GM21423 (cell line): ENCODE data around the gene MTF2.
"Not testable (repeated sequence)": the region's sequence is repeated elsewhere in the genome, so short reads cannot be mapped to it uniquely, and the experiment has no call there.

Experiments
- ATAC-seq: cut with Tn5 transposase; IDR thresholded peaks from one replicate; pipeline ENCODE4 v1.9.1; 2021; ENCODE audit warnings: mild to moderate bottlenecking, moderate library complexity; ENCODE audit not compliant: unreplicated experiment

Gene MTF2

GRCh38 chr1:93078986-93079654 lies at the start of gene MTF2:
Gene MTF2, plus strand, starts transcription at chr1:93079283. Its CDS starts 244 bp downstream, at chr1:93079527.
- ATAC-seq, result peak; percentile 76

DNA sequence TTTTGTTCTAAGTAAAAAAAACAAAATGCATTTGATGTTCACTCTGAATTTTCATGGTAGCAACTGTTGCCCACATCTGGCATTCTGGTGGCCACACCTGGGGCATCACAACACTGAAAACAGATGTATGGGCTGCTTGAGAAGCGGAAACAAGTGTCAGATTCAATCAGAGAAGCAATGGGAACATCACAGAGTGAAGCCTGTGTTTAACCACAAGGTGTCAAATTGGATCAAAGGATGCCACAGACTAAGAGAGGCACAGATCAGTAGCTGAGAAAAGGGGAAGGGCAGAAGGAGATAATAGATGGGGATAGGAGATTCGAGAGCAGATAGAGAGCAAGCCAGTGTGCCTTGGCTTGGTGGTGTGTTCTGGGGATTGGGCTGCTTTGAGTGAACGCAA lies 49.8 kb upstream of the MTF2 start:
- ATAC-seq, result no peak

DNA sequence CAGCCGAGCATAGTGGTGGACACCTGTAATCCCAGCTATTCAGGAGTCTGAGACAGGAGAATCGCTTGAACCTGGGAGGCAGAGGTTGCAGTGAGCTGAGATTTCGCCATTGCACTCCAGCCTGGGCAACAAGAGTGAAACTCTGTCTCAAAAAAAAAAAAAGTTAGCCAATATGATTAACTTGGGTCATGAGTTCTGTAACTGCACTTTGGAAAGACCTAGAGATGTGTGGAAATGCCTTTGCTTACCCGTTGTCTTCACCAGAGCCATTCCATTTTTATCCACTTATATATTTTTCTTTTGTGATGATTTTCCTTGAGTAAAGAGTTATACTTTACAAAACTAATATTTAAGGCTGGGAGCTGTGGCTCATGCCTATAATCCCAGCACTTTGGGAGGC lies 48.9 kb upstream of the MTF2 start:
- not testable (repeated sequence) for ATAC-seq

DNA sequence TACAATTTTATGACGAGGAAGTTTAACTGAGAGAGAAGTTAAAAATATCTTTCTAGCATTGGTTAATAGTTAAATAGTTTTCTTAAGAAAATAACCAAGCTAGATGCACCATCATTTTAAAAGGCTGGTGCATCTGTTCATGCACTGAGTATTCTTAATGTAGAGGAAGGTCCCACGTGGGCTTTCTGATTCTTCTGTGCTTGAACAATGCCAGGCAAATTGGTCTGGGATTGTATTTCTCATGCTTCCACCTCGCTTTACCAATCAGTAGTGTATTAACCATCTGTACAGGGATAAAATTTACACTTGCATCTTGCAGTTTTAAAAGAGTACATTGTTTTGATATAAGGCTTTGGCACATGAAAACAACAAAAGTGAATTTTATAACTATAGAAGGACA lies 47.4 kb upstream of the MTF2 start:
- no peak for ATAC-seq

- no peak for ATAC-seq
These were observed 46.1 kb upstream of the MTF2 start for GRCh38 chr1:93033029-93033428.

DNA sequence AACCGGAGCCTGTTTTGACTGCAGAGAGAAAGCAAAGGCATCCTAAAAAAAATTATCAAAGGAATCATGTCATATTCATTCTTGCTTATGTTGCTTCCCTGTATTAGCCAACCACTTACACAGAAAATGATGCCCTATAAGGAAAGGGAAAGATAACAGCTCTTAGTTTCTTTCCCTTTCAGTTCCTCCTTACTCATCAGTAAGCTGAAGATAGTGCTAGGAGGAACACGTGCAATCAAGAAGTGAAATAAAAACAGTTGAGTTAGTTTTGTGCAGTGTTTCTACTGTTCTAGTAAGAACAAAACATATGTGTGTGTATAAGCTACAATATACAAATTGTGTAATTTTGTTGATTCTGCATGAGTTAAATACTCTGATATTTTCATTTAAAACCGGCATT lies 45.3 kb upstream of the MTF2 start:
- peak; percentile 88 for ATAC-seq

- ATAC-seq, result no peak
These were observed 44.7 kb upstream of the MTF2 start for GRCh38 chr1:93034397-93034796.

DNA sequence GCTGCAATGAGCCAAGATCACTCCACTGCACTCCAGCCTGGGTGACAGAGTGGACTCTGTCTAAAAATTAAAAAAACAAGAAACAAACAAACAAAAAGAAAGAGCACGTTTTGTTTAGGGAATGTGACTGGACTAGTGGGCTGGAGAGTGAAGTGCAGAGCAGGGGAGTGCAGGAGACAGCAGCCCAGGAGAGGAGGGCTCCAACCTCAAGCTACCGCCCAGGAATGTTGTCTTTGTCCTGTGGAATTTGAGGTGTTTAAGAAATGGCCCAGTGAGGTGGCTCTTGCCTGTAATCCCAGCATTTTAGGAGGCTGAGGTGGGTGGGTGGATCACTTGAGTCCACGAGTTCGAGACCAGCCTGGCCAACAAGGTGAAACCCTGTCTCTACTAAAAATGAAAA lies 42.4 kb upstream of the MTF2 start:
- no peak for ATAC-seq

DNA sequence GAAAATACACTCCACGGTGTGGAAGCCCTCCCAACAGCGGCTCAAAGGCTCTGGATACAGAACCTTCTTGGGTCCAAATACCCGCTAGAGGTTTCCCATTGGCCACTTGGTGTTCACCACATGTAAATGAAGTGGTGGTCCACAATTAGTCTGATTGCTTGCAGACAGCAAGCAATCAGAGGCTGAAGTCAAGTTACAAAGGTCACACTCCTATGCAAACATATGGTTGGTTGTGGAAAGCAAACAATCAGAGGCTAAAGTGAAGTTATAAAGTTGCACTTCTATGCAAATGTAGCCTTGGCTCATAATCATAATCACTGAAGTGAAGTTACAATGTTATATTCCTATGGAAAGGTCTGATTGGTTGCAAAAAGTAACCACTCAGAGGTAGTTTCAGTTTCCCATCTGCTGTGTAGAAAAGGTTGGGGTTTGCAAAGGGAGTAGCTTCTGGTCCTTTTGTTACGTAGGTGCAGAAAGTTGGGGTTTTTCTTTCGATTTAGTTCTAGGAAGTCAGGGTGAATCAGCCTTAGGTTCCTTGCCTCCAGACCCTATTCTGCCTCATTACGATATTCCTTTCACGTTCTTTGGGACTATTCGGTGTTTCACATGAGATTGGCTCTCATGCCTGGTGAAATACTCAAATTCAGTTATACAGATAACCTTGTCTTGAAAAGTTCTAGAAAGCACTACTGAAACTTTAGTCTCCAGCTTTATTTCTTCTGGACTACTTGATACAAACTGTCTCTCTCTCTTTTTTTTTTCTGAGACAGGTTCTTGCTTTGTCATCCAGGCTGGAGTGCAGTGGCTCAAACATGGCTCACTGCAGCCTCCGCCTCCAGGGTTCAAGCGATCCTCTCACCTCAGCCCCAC lies 36.7 kb upstream of the MTF2 start:
- peak; percentile 96 for ATAC-seq

DNA sequence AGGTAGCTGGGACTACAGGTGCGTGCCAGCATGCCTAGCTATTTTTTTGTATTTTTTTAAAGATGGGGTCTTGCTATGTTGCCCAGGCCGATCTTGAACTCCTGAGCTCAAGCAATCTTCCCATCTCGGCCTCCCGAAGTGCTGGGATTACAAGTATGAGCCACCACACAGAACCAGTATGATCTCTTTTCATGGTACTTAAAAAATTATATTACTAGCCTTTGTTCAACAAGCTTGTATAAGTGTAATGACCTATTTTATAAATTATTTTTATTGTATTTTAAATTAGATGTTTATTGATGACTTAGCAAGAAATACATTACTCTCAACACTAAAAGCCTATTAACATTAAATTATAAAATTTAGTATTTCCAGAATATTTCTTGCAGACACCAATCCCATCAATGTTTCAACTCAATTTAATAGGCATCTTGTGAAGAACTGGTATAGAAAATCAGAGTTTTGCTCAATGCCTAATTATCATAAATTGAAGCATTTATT lies 36.0 kb upstream of the MTF2 start:
- ATAC-seq, result no peak

DNA sequence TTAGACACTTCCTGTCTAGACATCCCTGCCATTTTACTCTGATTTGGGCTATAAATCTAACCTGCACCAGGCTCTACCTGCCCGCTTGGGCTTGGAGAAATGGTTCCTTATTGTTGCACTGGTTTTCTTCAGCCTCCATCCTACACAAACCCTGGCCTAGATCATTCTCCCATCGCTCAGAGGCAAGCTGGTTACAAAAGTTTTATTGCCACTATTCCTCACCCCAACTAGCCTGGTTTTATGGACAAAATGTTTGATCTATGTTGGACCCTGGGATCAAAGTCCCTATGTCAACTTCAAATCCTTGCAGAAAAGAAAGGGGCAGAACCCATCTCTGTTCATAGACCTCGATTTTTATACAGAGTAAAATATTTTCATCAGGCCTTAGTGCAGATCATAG lies 31.5 kb upstream of the MTF2 start:
- no peak for ATAC-seq

- no peak for ATAC-seq
These were observed 27.1 kb upstream of the MTF2 start for GRCh38 chr1:93051961-93052360.

DNA sequence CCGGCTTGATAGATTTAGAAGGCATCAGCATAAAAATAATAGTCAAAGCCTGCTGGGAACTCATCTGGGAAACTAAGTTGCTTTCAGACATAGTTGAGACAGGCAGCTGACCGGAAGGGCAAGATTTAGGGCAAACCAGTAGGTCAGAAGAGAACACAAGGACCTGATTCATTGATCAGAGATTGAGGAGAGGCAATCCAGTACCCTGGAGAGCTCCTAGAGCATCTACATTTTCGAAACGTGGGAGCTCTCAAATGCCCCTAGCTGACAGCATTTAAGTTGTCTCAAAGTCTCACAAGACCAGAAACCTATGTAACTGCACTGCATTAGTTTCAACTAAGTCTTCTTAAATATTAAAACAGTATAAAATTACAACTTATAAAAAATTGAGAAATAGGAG lies 22.9 kb upstream of the MTF2 start:
- ATAC-seq, result no peak

DNA sequence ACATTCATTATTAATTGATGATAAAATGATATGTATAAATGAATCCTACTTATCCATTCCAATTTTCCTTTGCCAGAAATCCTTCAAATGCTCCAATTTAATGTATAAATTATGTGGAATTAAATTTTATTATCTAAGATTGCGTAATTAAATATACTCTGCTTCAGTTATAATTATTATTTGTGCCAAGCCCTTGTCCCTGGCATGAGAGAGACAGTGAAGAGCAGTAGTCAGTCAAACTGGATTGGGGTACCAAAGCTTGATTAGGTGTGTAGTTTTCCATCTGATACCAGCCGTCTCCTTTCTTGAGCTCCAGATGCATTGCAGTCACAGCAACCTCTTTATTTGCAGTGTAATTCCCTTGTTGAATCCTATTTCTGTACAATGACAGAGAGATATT lies 22.4 kb upstream of the MTF2 start:
- no peak for ATAC-seq

- peak; percentile 60 for ATAC-seq
These were observed 16.9 kb upstream of the MTF2 start for GRCh38 chr1:93061895-93062792.

- ATAC-seq, result no peak
These were observed 2.8 kb upstream of the MTF2 start for GRCh38 chr1:93076268-93076667.

DNA sequence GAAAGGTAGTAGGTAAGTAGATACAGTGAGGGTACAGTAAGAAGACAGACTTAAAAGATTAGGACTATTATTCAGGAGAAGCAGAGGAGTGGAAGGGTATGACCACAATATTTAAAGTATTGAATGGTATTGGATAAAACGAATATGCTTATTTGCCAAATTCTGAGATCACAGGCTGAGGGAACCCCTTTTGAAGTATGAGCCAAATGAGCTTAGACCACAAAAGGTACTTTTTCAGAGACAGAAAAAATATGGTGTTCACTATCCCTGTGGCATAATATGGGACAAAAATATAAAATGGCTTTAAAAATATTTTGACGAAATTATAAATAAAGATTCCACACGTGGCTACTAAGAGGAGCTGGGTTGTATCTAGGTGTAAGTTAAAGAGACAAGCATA lies 880 bp upstream of the MTF2 start:
- no peak for ATAC-seq

DNA sequence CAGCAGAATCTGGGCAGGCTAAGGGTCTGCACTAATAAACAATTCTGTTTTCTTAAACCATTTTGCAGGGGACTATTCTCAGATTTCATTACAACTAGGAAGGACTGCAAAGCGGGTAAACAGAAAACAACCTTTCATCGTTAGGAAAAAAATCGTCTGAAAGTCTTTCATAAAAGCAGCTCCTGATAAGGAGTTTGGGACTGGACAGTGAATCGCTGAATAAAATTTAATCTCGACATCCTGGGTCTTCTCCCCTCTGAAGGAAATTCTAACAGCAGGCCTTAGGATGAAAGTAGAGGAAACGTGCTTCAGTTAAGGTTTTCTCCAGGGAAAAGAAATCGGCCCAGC lies 471 bp upstream of the MTF2 start:
- no peak for ATAC-seq

GRCh38 chr1:93079685-93080141 lies 630 bp downstream of the MTF2 start:
- ATAC-seq, result no peak

DNA sequence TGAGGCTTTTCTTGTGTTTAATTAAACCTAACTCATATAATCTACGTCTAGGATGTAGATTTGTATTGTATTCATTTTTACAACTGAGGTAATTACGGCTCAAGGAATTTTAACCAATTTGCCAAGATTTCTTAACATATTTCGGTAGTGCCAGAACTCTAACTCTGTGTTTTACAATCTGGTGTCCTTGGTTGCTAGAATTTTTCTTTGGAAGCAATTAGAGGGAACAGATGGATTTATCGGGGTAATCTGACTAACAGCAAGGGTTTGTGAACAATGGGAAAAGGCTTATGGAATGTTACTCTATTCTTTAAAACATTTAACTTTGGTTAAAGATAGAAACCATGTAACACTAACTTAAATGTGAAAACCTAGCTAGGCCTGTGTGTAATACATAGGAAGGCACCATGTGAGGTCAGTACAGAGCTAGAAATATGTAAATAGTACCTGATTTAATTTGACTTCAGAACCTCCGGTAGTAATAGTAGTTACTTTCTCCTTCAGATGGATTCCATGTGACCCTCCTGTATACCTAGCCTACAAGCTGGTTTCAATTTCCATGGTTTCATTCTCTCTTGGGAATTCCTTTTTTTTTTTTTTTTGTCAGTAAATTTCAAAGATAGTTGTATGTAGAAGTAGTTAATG lies 1.2 kb downstream of the MTF2 start:
- peak; percentile 70 for ATAC-seq

DNA sequence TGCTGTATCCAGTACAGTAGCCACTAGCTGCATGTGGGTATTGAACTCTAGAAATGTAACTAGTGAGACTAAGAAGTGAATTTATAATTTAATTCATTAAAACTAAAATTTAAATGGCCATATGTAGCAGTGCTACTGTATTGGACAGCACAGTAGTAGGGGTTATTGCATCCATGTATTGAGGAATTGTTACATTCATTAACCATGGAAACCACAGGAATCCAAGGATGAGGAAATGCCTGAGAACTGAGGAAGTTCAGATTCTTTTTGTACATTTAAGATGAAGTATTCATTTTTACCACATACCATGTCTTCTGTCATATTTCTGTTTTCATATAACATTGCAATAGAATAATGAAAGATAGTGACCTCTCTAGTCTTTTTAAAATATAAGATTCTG lies 2.6 kb downstream of the MTF2 start:
- no peak for ATAC-seq
